Measurements from ENCODE around the gene MMADHC. TPM values are rescaled to one million over a fixed set of nuclear protein-coding genes. Genes with fewer than 3 reads are reported as not detected.
A peak's percentile ranks its signal among the peaks of the same experiment; 100 is the strongest.

Gene MMADHC
- polyA plus RNA-seq (ENCODE audit: insufficient read length): 113 TPM

GRCh38 chr2:149587220-149587949 is at the start of gene MMADHC:
Gene MMADHC, minus strand, starts transcription at chr2:149587775. Its CDS starts 678 bp downstream, at chr2:149587097.
- DNase-seq (ENCODE audit: low read depth): peak; percentile 94

GRCh38 chr2:149634103-149634502 is 46.5 kb upstream of the MMADHC start:
- no peak for DNase-seq (ENCODE audit: low read depth)

GRCh38 chr2:149630445-149630844 is 42.9 kb upstream of the MMADHC start:
- DNase-seq (ENCODE audit: low read depth): no peak

GRCh38 chr2:149629026-149629425 is 41.5 kb upstream of the MMADHC start:
- DNase-seq (ENCODE audit: low read depth): no peak

- no peak for DNase-seq (ENCODE audit: low read depth)
Measured at GRCh38 chr2:149627111-149627801, 39.7 kb upstream of the MMADHC start.

- DNase-seq (ENCODE audit: low read depth): no peak
Measured at GRCh38 chr2:149625671-149626070, 38.1 kb upstream of the MMADHC start.

- DNase-seq (ENCODE audit: low read depth): no peak
Measured at GRCh38 chr2:149625271-149625670, 37.7 kb upstream of the MMADHC start.

- no peak for DNase-seq (ENCODE audit: low read depth)
Measured at GRCh38 chr2:149622343-149622742, 34.8 kb upstream of the MMADHC start.

- DNase-seq (ENCODE audit: low read depth): no peak
Measured at GRCh38 chr2:149617476-149617875, 29.9 kb upstream of the MMADHC start.

GRCh38 chr2:149616681-149617456 is 29.3 kb upstream of the MMADHC start:
- no peak for DNase-seq (ENCODE audit: low read depth)

- DNase-seq (ENCODE audit: low read depth): no peak
Measured at GRCh38 chr2:149613704-149614103, 26.1 kb upstream of the MMADHC start.

- no peak for DNase-seq (ENCODE audit: low read depth)
Measured at GRCh38 chr2:149612122-149612521, 24.5 kb upstream of the MMADHC start.

- DNase-seq (ENCODE audit: low read depth): no peak
Measured at GRCh38 chr2:149611100-149611820, 23.7 kb upstream of the MMADHC start.

- no peak for DNase-seq (ENCODE audit: low read depth)
Measured at GRCh38 chr2:149606251-149606811, 18.8 kb upstream of the MMADHC start.

GRCh38 chr2:149603248-149603647 is 15.7 kb upstream of the MMADHC start:
- DNase-seq (ENCODE audit: low read depth): no peak

- DNase-seq (ENCODE audit: low read depth): no peak
Measured at GRCh38 chr2:149601141-149601796, 13.7 kb upstream of the MMADHC start.

- peak; percentile 76 for DNase-seq (ENCODE audit: low read depth)
Measured at GRCh38 chr2:149597668-149598326, 10.2 kb upstream of the MMADHC start.

GRCh38 chr2:149597050-149597667 is 9.6 kb upstream of the MMADHC start:
- no peak for DNase-seq (ENCODE audit: low read depth)

GRCh38 chr2:149596471-149596870 is 8.9 kb upstream of the MMADHC start:
- DNase-seq (ENCODE audit: low read depth): no peak
